Left lung (tissue), 10 donors: Measurements from ENCODE around the gene TBC1D8. TPM values are rescaled to one million over a fixed set of nuclear protein-coding genes. Genes with fewer than 3 reads are reported as not detected.

Experiments used
- ATAC-seq: fragments of 200-7000 bp; cut with Tn5 transposase; one replicate; pipeline ENCODE4 v1.9.1; 2020; ENCODE audit warnings: moderate library complexity
- DNase-seq, 4 donors: peaks; one replicate each; pipeline ENCODE4 v3.0.0-alpha.2; 2013 to 2020
- H3K27ac ChIP-seq, 2 donors: fragments of 200-600 bp; sonication (generic) in 1 of 2; one replicate each; pipeline versions ENCODE4 v1.5.0 to v1.8.0; 2020 to 2021
- H3K27me3 ChIP-seq, 2 donors: fragments of 200-600 bp; sonication (generic) in 1 of 2; one replicate each; pipeline versions ENCODE4 v1.5.0 to v1.8.0; 2020 to 2021
- H3K36me3 ChIP-seq, 2 donors: fragments of 200-600 bp; sonication (generic) in 1 of 2; one replicate each; pipeline versions ENCODE4 v1.5.0 to v1.8.0; 2020 to 2021
- H3K4me1 ChIP-seq, 2 donors: fragments of 200-600 bp; one replicate each; pipeline ENCODE4 v1.8.0; 2021
- H3K4me3 ChIP-seq, 2 donors: fragments of 200-600 bp; sonication (generic) in 1 of 2; one replicate each; pipeline versions ENCODE4 v1.5.0 to v1.8.0; 2020 to 2021; ENCODE audit warnings: mild to moderate bottlenecking in 1 of 2
- H3K9me3 ChIP-seq, 2 donors: fragments of 200-600 bp; sonication (generic) in 1 of 2; one replicate each; pipeline versions ENCODE4 v1.5.0 to v1.8.0; 2020 to 2021
- intact Hi-C, 2 donors: fragments of 100-400 bp; cut with DNase I; formaldehyde crosslinking; loops; one replicate each; pipeline versions ENCODE4 v1.11.2 to v1.14.2; 2022
- polyA plus RNA-seq, 6 donors: library from polyadenylated mRNA; unstranded; fragments of 120-200 nt; gene quantifications; one replicate each; pipeline ENCODE4 v1.2.1, GENCODE V29; 2013; ENCODE audit not compliant: insufficient read length in 6 of 6
- total RNA-seq, 2 donors: library from RNA; stranded (reverse); fragmentation: NEBNext Ultra II Directional; extraction: Animal tissue kit (Norgen Biotek cat#: 25700); gene quantifications; one replicate each; pipeline ENCODE4 v1.2.1, GENCODE V29; 2021
- TF ChIP-seq, protein P1 (sequence below), 2 donors: fragments of 200-600 bp; sonication (generic) in 1 of 2; IDR thresholded peaks; one replicate each; pipeline versions ENCODE4 v1.5.0 to v1.8.0; 2021; ENCODE audit warnings: antibody characterized with exemption in 2 of 2
- donor health status: DM: no; HTN: yes; CAD: no.
- donor health status: DM: no; HTN: no; CAD: no.

The TBC1D8 gene
- total and polyA plus RNA-seq, 8 donors, result 11.7 to 36.5 (median 32.1) TPM

DNA sequence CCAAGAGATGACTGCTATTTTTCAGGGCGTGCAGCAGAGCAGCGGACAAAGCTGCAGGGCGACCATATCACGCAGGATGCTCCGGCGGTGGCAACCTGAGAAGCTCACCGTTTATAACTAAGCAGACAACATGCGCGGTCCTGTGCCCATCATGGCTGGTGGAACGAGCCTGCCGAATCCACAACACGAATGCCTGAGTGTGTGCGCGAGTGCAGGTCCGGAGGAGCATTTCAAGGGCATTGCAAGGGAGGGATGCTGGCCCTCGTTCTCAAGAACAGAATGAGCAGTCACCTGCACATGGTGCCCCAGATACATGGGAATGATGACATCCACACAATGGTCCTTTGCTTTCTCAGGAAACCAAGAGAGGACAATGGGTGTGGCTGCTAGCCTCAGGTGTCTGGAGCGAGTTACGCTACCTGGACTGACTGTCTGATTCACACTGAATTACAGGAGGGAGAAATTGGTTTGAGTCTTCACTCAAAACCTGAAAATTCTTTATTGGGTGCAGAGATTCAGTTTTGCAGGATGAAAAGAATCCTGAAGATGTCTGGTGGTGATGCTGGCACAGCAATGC lies 39.8 kb downstream of the TBC1D8 start:
- H3K9me3 ChIP-seq, result no peaks in the 10 kb centered on the region
- TF ChIP-seq, protein P1, sequence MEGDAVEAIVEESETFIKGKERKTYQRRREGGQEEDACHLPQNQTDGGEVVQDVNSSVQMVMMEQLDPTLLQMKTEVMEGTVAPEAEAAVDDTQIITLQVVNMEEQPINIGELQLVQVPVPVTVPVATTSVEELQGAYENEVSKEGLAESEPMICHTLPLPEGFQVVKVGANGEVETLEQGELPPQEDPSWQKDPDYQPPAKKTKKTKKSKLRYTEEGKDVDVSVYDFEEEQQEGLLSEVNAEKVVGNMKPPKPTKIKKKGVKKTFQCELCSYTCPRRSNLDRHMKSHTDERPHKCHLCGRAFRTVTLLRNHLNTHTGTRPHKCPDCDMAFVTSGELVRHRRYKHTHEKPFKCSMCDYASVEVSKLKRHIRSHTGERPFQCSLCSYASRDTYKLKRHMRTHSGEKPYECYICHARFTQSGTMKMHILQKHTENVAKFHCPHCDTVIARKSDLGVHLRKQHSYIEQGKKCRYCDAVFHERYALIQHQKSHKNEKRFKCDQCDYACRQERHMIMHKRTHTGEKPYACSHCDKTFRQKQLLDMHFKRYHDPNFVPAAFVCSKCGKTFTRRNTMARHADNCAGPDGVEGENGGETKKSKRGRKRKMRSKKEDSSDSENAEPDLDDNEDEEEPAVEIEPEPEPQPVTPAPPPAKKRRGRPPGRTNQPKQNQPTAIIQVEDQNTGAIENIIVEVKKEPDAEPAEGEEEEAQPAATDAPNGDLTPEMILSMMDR (IDR thresholded peaks at IDR 0.05), result no peak
- no peak overlapping the region for H3K27ac ChIP-seq
- no peak overlapping the region for H3K4me3 ChIP-seq
- intact Hi-C loops, result no loop called here
- ATAC-seq (no peak), DNase-seq (no peak)
- H3K27me3 ChIP-seq, result no peaks in the 10 kb centered on the region
- H3K4me1 ChIP-seq, result peaks cover 10 to 74% of the 10 kb centered on the region in 2 donors
- H3K36me3 ChIP-seq, result no peaks in the 10 kb centered on the region

DNA sequence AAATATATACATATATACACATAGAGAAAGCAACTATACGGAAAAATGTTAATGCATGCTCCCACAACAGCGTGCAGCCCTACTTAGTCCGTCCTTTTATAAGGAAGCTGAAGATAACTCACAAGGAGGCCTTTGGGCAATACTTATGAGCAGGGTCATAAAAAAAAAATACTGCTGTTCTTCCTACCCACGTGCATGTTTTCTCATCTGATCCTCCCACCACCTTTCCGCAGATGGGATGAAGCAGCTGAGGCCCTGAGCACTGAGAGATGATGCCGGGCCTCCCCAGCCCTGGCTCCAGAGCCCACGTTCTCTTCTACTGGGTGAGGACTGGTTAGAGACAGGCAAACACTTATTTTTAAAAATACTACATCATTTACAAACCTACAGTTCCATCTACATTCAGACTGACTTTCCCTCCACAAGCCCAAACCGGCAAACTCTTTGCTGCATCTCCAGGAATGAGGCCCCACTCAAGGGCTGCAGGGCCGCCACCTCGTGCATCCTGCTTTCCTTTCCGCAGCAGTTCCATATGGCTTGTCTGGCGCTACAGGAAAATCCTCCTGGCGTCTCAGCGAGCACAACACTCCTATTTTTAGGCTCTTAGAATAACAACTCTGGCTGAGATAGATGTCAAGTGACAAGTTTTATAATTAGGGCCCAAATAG lies 41.6 kb downstream of the TBC1D8 start:
- ATAC-seq, result no peak
- Histone ChIP-seq H3K4me1 (peaks cover 10 to 61% of the 10 kb centered on the region in 2 donors), H3K27me3 (no peaks in the 10 kb centered on the region), H3K36me3 (no peaks in the 10 kb centered on the region), H3K27ac (no peak overlapping the region), H3K4me3 (no peak overlapping the region), H3K9me3 (no peaks in the 10 kb centered on the region)
- no peak for DNase-seq
- intact Hi-C loops, result no loop called here
- TF ChIP-seq, protein P1 (IDR thresholded peaks at IDR 0.05), result no peak

DNA sequence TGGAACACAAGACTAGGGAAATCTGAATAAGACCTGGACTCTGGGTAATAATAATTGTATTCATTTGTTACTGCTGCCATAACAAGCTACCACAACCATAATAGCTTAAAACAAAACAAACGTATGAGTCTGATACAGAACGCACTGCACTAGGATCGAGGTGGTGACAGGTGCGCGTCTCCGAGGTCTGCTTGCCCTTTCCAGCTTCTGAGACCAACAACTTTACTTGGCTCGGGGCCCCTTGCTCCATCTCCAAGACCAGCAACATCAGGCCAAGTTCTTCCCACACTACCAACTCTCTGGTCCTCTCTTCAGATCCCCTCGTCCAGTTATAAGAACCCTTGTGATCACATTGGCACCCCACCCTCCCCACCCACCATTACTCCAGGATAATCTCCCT lies 42.8 kb downstream of the TBC1D8 start:
- intact Hi-C loops, result no loop called here
- TF ChIP-seq, protein P1 (IDR thresholded peaks at IDR 0.05), result no peak
- no peak overlapping the region for H3K4me3 ChIP-seq
- ATAC-seq (no peak), DNase-seq (no peak)
- H3K27ac ChIP-seq, result no peak overlapping the region
- peaks cover under 1 to 49% of the 10 kb centered on the region in 2 donors for H3K4me1 ChIP-seq
- H3K9me3 ChIP-seq, result no peaks in the 10 kb centered on the region
- no peaks in the 10 kb centered on the region for H3K27me3 ChIP-seq
- no peaks in the 10 kb centered on the region for H3K36me3 ChIP-seq

DNA sequence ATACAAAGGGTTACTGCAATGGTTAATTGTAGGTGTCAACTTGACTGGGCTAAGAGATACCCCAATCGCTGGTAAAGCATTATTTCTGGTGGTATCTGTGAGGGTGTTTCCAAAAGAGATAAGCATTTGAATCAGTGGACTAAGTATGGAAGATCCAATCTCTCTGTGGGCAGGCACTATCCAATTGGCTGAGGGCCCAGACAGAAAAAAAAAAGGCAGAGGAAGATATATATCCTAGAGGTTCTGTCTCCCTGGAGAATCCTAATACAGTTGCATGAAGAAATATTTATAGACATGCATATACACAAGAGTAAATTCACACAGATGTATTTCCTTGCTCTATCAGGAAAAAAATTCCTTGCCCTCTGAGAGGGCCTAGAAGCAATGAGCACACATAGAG lies 43.9 kb downstream of the TBC1D8 start:
- Histone ChIP-seq H3K27me3 (no peaks in the 10 kb centered on the region), H3K9me3 (peaks cover 0 to 2% of the 10 kb centered on the region in 2 donors), H3K27ac (no peak overlapping the region), H3K36me3 (no peaks in the 10 kb centered on the region), H3K4me3 (no peak overlapping the region), H3K4me1 (peaks cover 0 to 38% of the 10 kb centered on the region in 2 donors)
- DNase-seq, result no peak
- ATAC-seq, result no peak
- intact Hi-C loops, result no loop called here
- TF ChIP-seq, protein P1 (IDR thresholded peaks at IDR 0.05), result no peak

DNA sequence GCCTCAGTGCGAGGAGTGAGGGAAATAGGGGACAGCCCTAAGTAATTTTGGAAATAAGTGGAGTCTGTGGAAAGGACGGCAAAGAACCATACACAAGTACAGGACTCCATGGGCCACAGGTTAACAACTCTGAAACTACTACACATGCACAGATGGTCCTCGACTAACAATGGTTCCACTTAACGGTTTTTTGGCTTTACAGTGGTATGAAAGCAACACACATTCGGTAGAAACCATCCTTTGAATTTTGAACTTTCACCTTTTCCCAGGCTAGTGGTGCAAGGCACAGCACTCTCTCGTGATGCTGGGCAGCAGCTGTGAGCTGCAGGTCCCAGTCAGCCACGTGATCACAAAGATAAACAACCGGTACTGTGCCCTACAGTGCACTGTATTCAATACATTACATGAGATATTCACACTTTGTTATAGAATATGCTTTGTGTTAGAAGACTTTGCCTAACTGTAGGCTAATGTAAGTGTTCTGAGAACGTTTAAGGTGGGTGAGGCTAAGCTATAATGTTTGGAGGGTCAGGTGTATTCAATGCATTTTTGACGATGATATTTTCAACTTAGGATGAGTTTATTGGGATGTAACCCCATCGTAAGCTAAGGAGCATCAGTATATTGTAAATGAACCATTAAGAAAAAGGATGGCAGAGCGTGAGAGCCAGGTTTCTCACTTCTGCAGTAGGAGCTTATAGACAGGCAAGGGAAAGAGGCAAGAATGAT lies 44.6 kb downstream of the TBC1D8 start:
- Histone ChIP-seq H3K36me3 (no peaks in the 10 kb centered on the region), H3K4me3 (no peak overlapping the region), H3K4me1 (peaks cover 0 to 32% of the 10 kb centered on the region in 2 donors), H3K9me3 (peaks cover 0 to 2% of the 10 kb centered on the region in 2 donors), H3K27ac (no peak overlapping the region), H3K27me3 (no peaks in the 10 kb centered on the region)
- ATAC-seq (no peak), DNase-seq (no peak)
- intact Hi-C loops, result no loop called here
- TF ChIP-seq, protein P1 (IDR thresholded peaks at IDR 0.05), result no peak
